GM10248 (cell line): Measurements from ENCODE around the gene COMMD10.

Source experiments
- CTCF ChIA-PET: fragments of 300-600 bp; sonication (Branson Sonifier 250); formaldehyde crosslinking; extraction: SDS; loops from one replicate; lab custom pipeline; 2021; ENCODE audit warnings: antibody characterized with exemption; lab: Yijun Ruan, JAX
- POLR2A ChIA-PET: fragments of 350-650 bp; sonication (Branson Sonifier 250); formaldehyde crosslinking; extraction: SDS; loops from one replicate; lab custom pipeline; 2020; ENCODE audit warnings: antibody characterized with exemption; lab: Yijun Ruan, JAX
- DNase-seq: peaks from one replicate; pipeline ENCODE4 v3.0.0; 2012; ENCODE audit errors: extremely low spot score
- TF ChIP-seq, protein P1 (sequence below): IDR thresholded peaks from 2 replicates; pipeline ENCODE4 v1.5.1; 2012; ENCODE audit warnings: mild to moderate bottlenecking, low read depth; ENCODE audit errors: extremely low read depth, missing control alignments, control extremely low read depth

The COMMD10 gene

DNA sequence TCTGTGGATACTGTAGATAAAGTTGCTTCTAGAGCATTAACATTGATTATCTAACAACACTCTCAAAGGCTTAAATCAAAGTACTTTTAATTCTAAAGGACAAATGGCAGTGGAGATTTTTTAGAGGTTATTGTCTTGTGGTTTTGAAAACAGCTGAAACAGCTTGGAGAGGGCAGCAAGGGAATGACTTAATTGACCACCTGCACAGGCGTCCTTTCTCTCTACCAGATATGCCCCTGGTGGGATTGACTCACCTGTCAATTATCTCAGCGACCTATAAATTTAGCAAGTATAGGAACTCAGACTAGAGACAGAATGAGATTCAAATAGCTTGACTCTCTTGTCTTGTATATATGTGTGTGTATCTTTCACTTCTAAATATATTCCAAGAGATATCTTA, 39.0 kb upstream of the COMMD10 start:
- ChIA-PET CTCF (no interaction called here), POLR2A (no interaction called here)
- TF ChIP-seq, protein P1, sequence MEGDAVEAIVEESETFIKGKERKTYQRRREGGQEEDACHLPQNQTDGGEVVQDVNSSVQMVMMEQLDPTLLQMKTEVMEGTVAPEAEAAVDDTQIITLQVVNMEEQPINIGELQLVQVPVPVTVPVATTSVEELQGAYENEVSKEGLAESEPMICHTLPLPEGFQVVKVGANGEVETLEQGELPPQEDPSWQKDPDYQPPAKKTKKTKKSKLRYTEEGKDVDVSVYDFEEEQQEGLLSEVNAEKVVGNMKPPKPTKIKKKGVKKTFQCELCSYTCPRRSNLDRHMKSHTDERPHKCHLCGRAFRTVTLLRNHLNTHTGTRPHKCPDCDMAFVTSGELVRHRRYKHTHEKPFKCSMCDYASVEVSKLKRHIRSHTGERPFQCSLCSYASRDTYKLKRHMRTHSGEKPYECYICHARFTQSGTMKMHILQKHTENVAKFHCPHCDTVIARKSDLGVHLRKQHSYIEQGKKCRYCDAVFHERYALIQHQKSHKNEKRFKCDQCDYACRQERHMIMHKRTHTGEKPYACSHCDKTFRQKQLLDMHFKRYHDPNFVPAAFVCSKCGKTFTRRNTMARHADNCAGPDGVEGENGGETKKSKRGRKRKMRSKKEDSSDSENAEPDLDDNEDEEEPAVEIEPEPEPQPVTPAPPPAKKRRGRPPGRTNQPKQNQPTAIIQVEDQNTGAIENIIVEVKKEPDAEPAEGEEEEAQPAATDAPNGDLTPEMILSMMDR, result no peak
- DNase-seq, result no peak

DNA sequence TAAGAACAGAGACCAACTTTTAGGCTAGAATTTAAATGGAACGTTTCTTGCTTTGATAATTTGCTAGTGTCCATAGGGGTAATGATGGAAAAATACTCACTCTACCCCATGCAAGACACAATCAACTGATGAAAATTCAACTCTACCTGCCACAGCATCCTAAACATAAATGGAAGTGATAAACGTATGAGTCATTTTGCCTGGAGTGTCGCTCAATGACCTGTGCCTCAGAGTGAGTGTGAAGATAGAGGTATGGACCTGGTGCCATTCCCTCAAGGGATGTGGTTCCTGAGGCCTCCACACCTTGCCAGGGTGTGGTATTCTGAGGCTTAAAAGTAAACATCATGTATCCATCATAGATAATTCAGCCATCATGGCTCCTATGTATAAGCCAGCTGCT, 38.6 kb upstream of the COMMD10 start:
- TF ChIP-seq, protein P1, result no peak
- ChIA-PET POLR2A (no interaction called here), CTCF (no interaction called here)
- no peak for DNase-seq

DNA sequence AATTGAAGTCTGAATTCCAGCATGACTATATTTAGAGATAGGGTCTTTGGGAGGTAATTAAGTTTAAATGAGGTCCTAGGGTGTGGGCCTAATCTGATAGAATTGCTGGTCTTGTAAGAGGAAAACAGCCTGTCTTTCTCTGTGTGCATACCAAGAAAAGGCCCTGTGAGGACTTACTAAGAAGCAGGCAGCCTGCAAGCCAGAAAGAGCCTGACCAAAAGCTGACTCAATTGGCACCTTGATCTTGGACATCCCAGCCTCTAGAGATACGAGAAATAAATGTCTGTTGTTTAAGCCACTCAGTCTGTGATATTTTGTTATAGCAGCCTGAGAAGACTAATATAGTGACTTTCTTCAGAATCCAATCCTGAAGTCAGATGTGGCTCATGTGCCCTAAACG, 38.0 kb upstream of the COMMD10 start:
- ChIA-PET CTCF (no interaction called here), POLR2A (no interaction called here)
- TF ChIP-seq, protein P1, result no peak
- DNase-seq, result no peak

DNA sequence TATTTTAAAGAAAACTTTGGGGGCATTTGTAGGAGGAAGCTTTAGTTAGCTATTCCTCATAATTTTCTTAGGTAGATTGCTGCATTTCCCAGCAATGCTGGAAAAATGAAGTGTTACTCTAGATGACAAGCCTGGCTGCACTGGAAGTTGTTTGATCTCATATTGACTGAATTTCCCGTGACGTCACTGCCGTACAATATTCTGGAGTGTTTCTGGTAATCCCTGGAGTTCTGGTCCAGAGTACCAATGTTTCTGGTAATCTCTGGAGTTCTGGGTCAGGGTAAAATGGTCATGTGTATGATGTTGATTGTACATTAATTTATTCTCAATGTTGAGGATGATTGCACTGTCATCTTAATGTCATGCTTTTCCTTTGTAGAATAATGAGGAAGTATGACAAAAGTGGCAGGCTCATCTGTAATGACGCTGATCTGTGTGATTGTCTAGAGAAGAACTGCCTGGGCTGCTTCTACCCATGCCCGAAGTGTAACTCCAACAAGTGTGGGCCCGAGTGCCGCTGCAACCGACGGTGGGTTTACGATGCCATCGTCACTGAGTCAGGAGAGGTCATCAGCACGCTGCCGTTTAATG, 26.4 kb upstream of the COMMD10 start:
- ChIA-PET POLR2A (no interaction called here), CTCF (interaction anchor here (1.4 kb wide), 1 partner anchor 11 kb away, joined by 3 read pairs; no protein-coding TSS in a partner anchor)
- no peak for DNase-seq
- TF ChIP-seq, protein P1, result no peak

DNA sequence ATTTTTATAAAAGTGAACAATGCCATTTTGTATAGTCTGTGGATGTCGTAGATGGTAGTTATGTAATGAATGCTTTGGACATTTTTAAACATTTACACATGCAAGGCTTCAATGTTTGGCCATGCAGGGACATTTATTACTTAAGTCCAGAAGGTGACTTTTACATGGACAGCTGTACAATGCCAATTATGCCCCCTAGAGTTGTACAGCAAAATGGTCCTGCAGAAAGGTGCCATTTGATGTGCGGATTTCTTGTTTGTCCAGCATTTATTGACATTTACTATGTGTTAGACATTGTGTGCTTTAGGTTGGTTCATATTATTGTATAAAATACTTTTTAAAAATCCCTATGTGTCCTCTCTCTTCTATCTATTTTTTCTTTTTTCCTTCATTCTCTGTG, 22.5 kb upstream of the COMMD10 start:
- ChIA-PET POLR2A (no interaction called here), CTCF (no interaction called here)
- no peak for DNase-seq
- TF ChIP-seq, protein P1, result no peak

DNA sequence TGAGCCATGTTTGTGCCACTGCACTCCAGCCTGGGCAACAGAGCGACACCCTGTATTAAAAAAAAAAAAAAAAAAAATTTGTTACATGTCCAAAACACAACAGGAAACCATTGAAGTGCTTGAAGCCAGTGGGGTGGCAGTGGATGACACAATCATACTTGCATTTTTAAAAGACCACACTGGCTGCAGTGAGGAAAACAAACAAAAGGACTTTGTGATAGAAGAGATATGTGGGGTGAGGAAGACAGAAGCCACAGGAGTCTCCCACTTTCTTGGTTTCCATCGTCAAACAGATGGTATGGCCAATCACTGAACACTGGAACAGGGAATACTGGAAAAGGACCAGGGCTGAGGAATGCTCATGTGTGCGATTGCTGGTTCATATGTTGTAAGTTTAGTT, 20.9 kb upstream of the COMMD10 start:
- CTCF ChIA-PET, result no interaction called here
- TF ChIP-seq, protein P1, result no peak
- DNase-seq, result no peak
- POLR2A ChIA-PET, result no interaction called here
